Bronchial epithelial cell (primary cell): Measurements from ENCODE around the gene PON1. TPM values are rescaled to one million over a fixed set of nuclear protein-coding genes. Genes with fewer than 3 reads are reported as not detected.

Source experiments
- DNase-seq: peaks from one replicate; pipeline ENCODE4 v3.0.0-alpha.2; 2010; ENCODE audit warnings: low read depth
- FAIRE-seq: peaks from 2 replicates; lab custom pipeline; 2011; peaks lifted over from hg19 to GRCh38; lab: Jason Lieb, UNC
- H3K27me3 ChIP-seq: 2 replicates; pipeline ENCODE4 v1.5.1; 2011; ENCODE audit warnings: low read length; ENCODE audit not compliant: control insufficient read depth, insufficient read depth
- H3K36me3 ChIP-seq: 2 replicates; pipeline ENCODE4 v1.5.1; 2011; ENCODE audit warnings: low read length; ENCODE audit not compliant: control insufficient read depth, insufficient read depth
- H3K4me3 ChIP-seq: 2 replicates; pipeline ENCODE4 v1.5.1; 2011; ENCODE audit warnings: mild to moderate bottlenecking, low read depth, low read length, control low read depth
- CTCF ChIP-seq: IDR thresholded peaks from 2 replicates; pipeline ENCODE4 v1.5.1; 2011; ENCODE audit warnings: mild to moderate bottlenecking, moderate library complexity, low read length, control low read depth, inconsistent platforms; ENCODE audit not compliant: insufficient read depth, severe bottlenecking
- total RNA-seq: library from RNA; depleted of rRNA; stranded (reverse); fragments of >200 nt; gene quantifications from 2 replicates; pipeline ENCODE4 v1.2.1, GENCODE V29; 2014

Gene PON1
- total RNA-seq, 1 donor from 2014 or later = not detected

GRCh38 chr7:95303013-95303905, 21.1 kb downstream of the PON1 start:
- Histone ChIP-seq H3K27me3 (peaks cover under 1% of the 10 kb centered on the region), H3K36me3 (no peaks in the 10 kb centered on the region), H3K4me3 (no peak overlapping the region)
- no peak for TF ChIP-seq CTCF
- no peak for FAIRE-seq
- peak; percentile 11 for DNase-seq

- FAIRE-seq (no peak), DNase-seq (no peak)
- Histone ChIP-seq H3K27me3 (peaks cover 1% of the 10 kb centered on the region), H3K4me3 (no peak overlapping the region), H3K36me3 (no peaks in the 10 kb centered on the region)
- no peak for TF ChIP-seq CTCF
Observed at GRCh38 chr7:95298091-95298490, 26.2 kb downstream of the PON1 start.

- Histone ChIP-seq H3K4me3 (no peak overlapping the region), H3K36me3 (no peaks in the 10 kb centered on the region), H3K27me3 (peaks cover 1% of the 10 kb centered on the region)
- no peak for TF ChIP-seq CTCF
- FAIRE-seq = no peak
- no peak for DNase-seq
Observed at GRCh38 chr7:95297041-95297440, 27.3 kb downstream of the PON1 start.

- FAIRE-seq (no peak), DNase-seq (no peak)
- Histone ChIP-seq H3K36me3 (no peaks in the 10 kb centered on the region), H3K4me3 (no peak overlapping the region), H3K27me3 (peaks cover 1% of the 10 kb centered on the region)
- TF ChIP-seq CTCF = no peak
Observed at GRCh38 chr7:95296456-95296855, 27.9 kb downstream of the PON1 start.

DNA sequence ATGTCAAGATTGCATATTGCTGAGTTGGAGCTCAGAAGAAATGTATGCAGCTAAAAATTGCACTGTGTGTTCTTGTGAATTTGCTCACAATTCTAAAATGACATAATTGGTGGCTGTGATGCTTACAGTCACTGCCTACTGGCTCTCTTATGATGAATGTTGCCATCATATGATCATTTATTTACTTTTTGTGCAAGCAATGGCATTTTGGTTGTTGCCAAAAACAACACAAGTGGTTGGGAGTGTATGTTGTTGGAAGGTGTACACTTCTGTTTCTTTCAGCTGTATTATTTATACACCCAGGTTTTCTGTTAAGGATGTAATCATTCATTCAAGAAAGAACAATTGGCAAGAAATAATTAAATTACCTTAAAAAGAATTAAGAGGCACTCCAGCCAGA, 28.9 kb downstream of the PON1 start:
- no peak for TF ChIP-seq CTCF
- DNase-seq = no peak
- Histone ChIP-seq H3K27me3 (peaks cover 1% of the 10 kb centered on the region), H3K4me3 (no peak overlapping the region), H3K36me3 (no peaks in the 10 kb centered on the region)
- no peak for FAIRE-seq
